SK-N-SH (cell line): ENCODE data around the gene DNAH11. TPM values are rescaled to one million over a fixed set of nuclear protein-coding genes. Genes with fewer than 3 reads are reported as not detected.

Source experiments
- CTCF ChIA-PET: fragments of 300-600, 350-600 bp; formaldehyde crosslinking; extraction: SDS; loops from one replicate; lab custom pipeline; 2021; lab: Yijun Ruan, JAX
- POLR2A ChIA-PET: fragments of 350-600 bp; sonication (Branson Sonifier 250); formaldehyde crosslinking; extraction: SDS; loops from one replicate; lab custom pipeline; 2020; ENCODE audit warnings: antibody characterized with exemption, inconsistent platforms; lab: Yijun Ruan, JAX
- DNase-seq: peaks from one replicate; pipeline ENCODE4 v3.0.0; 2012
- H2AFZ ChIP-seq: fragments of 200-600 bp; sonication (generic); 2 replicates; pipeline ENCODE4 v1.8.1; 2016; ENCODE audit warnings: antibody characterized with exemption, mild to moderate bottlenecking, low read depth
- H3F3A ChIP-seq: fragments of 200-600 bp; sonication (generic); replicated peaks from 2 replicates; pipeline ENCODE3; 2016; ENCODE audit warnings: antibody characterized with exemption, mild to moderate bottlenecking; ENCODE audit not compliant: insufficient read depth
- H3K27ac ChIP-seq, 2 experiments: fragments of 200-500 bp in 1 of 2; fragments of 200-600 bp in 1 of 2; sonication (Bioruptor generic) in 1 of 2; sonication (generic), shearing (Covaris generic) in 1 of 2; 2 replicates each; pipeline versions ENCODE4 v1.5.1 to v1.6.1; 2014 to 2016; ENCODE audit warnings: low read depth in 2 of 2, inconsistent platforms in 1 of 2, low read length in 1 of 2, mild to moderate bottlenecking in 1 of 2, mixed read lengths in 1 of 2
- H3K27me3 ChIP-seq: fragments of 200-600 bp; sonication (generic), shearing (Covaris generic); 2 replicates; pipeline ENCODE4 v1.6.1; 2016; ENCODE audit warnings: mixed run types; ENCODE audit not compliant: insufficient read depth
- H3K36me3 ChIP-seq, 2 experiments: fragments of 200-500 bp in 1 of 2; fragments of 200-600 bp in 1 of 2; sonication (Bioruptor generic) in 1 of 2; sonication (generic) in 1 of 2; replicated peaks in 1 of 2; 2 replicates each; pipeline versions ENCODE3 to v1.5.1; 2014 to 2016; ENCODE audit warnings: low read length in 1 of 2, mild to moderate bottlenecking in 1 of 2; ENCODE audit not compliant: insufficient read depth in 2 of 2, control insufficient read depth in 1 of 2
- H3K4me1 ChIP-seq, 2 experiments: fragments of 200-500 bp in 1 of 2; fragments of 200-600 bp in 1 of 2; sonication (Bioruptor generic) in 1 of 2; sonication (generic), shearing (Covaris generic) in 1 of 2; 2 replicates each; pipeline versions ENCODE4 v1.5.1 to v1.6.1; 2014 to 2016; ENCODE audit warnings: low read depth in 1 of 2, low read length in 1 of 2, mixed run types in 1 of 2; ENCODE audit not compliant: insufficient read depth in 2 of 2, control insufficient read depth in 1 of 2
- H3K4me2 ChIP-seq: fragments of 200-600 bp; sonication (generic), shearing (Covaris generic); 2 replicates; pipeline ENCODE4 v1.6.1; 2017; ENCODE audit warnings: mixed run types
- H3K4me3 ChIP-seq, 2 experiments: fragments of 200-500 bp in 1 of 2; fragments of 200-600 bp in 1 of 2; sonication (Bioruptor generic) in 1 of 2; sonication (generic), shearing (Covaris generic) in 1 of 2; 2 replicates each; pipeline versions ENCODE4 v1.5.1 to v1.8.1; 2014 to 2016; ENCODE audit warnings: low read depth in 2 of 2, inconsistent platforms in 1 of 2, low read length in 1 of 2, mild to moderate bottlenecking in 1 of 2, mixed read lengths in 1 of 2, moderate library complexity in 1 of 2
- H3K79me2 ChIP-seq: fragments of 200-600 bp; sonication (generic); 2 replicates; pipeline ENCODE4 v1.8.1; 2017; ENCODE audit warnings: mild to moderate bottlenecking; ENCODE audit not compliant: insufficient read depth
- H3K9ac ChIP-seq: fragments of 200-600 bp; sonication (generic); 2 replicates; pipeline ENCODE4 v1.6.1; 2017; ENCODE audit warnings: mixed run types
- H3K9me2 ChIP-seq: fragments of 200-600 bp; sonication (generic); 2 replicates; pipeline ENCODE4 v1.6.1; 2017; ENCODE audit warnings: mixed run types
- H3K9me3 ChIP-seq: fragments of 200-600 bp; sonication (generic); 2 replicates; pipeline ENCODE4 v1.6.1; 2017; ENCODE audit warnings: mixed run types, mild to moderate bottlenecking, moderate library complexity
- H4K20me1 ChIP-seq: fragments of 200-600 bp; sonication (generic); 2 replicates; pipeline ENCODE4 v1.6.1; 2017; ENCODE audit warnings: mild to moderate bottlenecking, mixed run types; ENCODE audit not compliant: insufficient read depth
- GATA2 ChIP-seq: sonication (generic); formaldehyde crosslinking; IDR thresholded peaks from 2 replicates; pipeline ENCODE4 v1.5.0; 2020; ENCODE audit warnings: mild to moderate bottlenecking, missing genetic modification reagents
- IRF3 ChIP-seq: fragments of 150-350 bp; IDR thresholded peaks from 2 replicates; pipeline ENCODE4 v1.6.1; 2016; ENCODE audit warnings: mild to moderate bottlenecking, low read depth, low read length
- PBX3 ChIP-seq: IDR thresholded peaks from 2 replicates; pipeline ENCODE4; 2012
- POLR2AphosphoS5 ChIP-seq: IDR thresholded peaks from 2 replicates; pipeline ENCODE4 v1.6.1; 2012; ENCODE audit warnings: low read depth, low read length
- RAD21 ChIP-seq: IDR thresholded peaks from 2 replicates; pipeline ENCODE4 v1.6.1; 2012; ENCODE audit warnings: mild to moderate bottlenecking, low read length
- RCOR1 ChIP-seq: fragments of 150-350 bp; IDR thresholded peaks from 2 replicates; pipeline ENCODE4 v1.6.1; 2017; ENCODE audit warnings: antibody characterized with exemption, low read length
- RFX5 ChIP-seq: IDR thresholded peaks from 2 replicates; pipeline ENCODE4 v1.6.1; 2012; ENCODE audit warnings: mild to moderate bottlenecking, improper control_type of control experiment, low read length
- WGBS: methylation state at CpG from one replicate; pipeline ENCODE4 v1.1.6; 2017; ENCODE audit warnings: low lambda C conversion rate; 5-methylcytosine and 5-hydroxymethylcytosine counted together
- polyA plus RNA-seq, 3 experiments: library from polyadenylated mRNA; depleted of rRNA; stranded (reverse); fragments of >200 nt; gene quantifications; 2 replicates each; pipeline ENCODE4 v1.2.3, GENCODE V29; 2012

The DNAH11 gene
- polyA plus RNA-seq, 1 of the 3 experiments (the other 2 are of a cell fraction), result 0.77 TPM

- no peaks in the 10 kb centered on the region for H3F3A ChIP-seq
- POLR2A ChIA-PET, result no interaction called here
Measured at GRCh38 chr7:21947056-21947455, 404.2 kb downstream of the DNAH11 start.

DNA sequence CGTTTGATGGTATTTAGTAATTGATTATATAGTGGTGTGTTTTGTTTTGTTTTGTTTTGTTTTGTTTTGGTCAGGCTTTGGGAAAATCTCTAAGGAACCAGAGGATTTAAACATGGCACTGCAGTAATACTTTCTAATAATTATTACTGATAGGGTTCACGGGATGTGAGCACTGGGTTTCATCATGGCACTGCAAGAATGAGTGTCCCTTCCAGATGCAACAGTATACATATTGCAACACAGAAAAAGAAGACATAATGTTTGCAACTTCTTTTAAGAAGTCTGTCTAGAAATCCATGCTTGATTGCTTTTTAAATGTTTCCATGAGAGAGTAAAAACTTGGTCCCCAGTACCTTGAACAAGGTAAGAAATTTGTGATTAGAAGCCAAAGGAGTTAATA lies 405.1 kb downstream of the DNAH11 start:
- Histone ChIP-seq H3K27ac (no peak overlapping the region), H4K20me1 (no peaks in the 10 kb centered on the region), H3K36me3 (no peaks in the 10 kb centered on the region), H3K4me2 (no peak overlapping the region), H3K79me2 (no peaks in the 10 kb centered on the region), H2AFZ (no peak overlapping the region), H3K9me2 (no peaks in the 10 kb centered on the region), H3K9ac (no peak overlapping the region), H3K9me3 (no peaks in the 10 kb centered on the region), H3F3A (no peaks in the 10 kb centered on the region), H3K27me3 (peaks cover 5% of the 10 kb centered on the region), H3K4me1 (peaks cover 0 to 6% of the 10 kb centered on the region in 2 experiments; a peak in 1 of 4 replicates), H3K4me3 (no peak overlapping the region)
- no peak for TF ChIP-seq PBX3
- ChIA-PET CTCF (no interaction called here), POLR2A (no interaction called here)
- DNase-seq, result no peak
- 58% methylated on average over 2 of the region's 2 CpGs for WGBS

More at GRCh38 chr7:21947056-21947455, 404.2 kb downstream of the DNAH11 start:
- H3K4me1 ChIP-seq, result peaks cover 0 to 6% of the 10 kb centered on the region in 2 experiments; a peak in 1 of 4 replicates
- no peak overlapping the region for H3K27ac ChIP-seq
- DNase-seq, result no peak
- H3K79me2 ChIP-seq, result no peaks in the 10 kb centered on the region
- no peak overlapping the region for H2AFZ ChIP-seq
- H3K4me3 ChIP-seq, result no peak overlapping the region
- H3K9me2 ChIP-seq, result no peaks in the 10 kb centered on the region
- H3K27me3 ChIP-seq, result peaks cover 5% of the 10 kb centered on the region
- TF ChIP-seq RAD21 (no peak), POLR2AphosphoS5 (no peak), IRF3 (no peak), RFX5 (no peak)
- CTCF ChIA-PET, result no interaction called here
- no peaks in the 10 kb centered on the region for H3K36me3 ChIP-seq
- no peaks in the 10 kb centered on the region for H4K20me1 ChIP-seq
- WGBS, result 84% methylated on average over 3 of the region's 3 CpGs
- no peak overlapping the region for H3K9ac ChIP-seq
- H3K9me3 ChIP-seq, result no peaks in the 10 kb centered on the region
- no peak overlapping the region for H3K4me2 ChIP-seq

- WGBS, result 31% methylated on average over 2 of the region's 2 CpGs
Measured at GRCh38 chr7:21948364-21948763, 405.5 kb downstream of the DNAH11 start.

More at GRCh38 chr7:21948364-21948763, 405.5 kb downstream of the DNAH11 start:
- no peaks in the 10 kb centered on the region for H3K9me3 ChIP-seq
- no peaks in the 10 kb centered on the region for H3F3A ChIP-seq
- no peaks in the 10 kb centered on the region for H3K79me2 ChIP-seq
- ChIA-PET POLR2A (no interaction called here), CTCF (interaction anchor here (0.6 kb wide), 1 partner anchor 113 kb away, joined by 3 read pairs; no protein-coding TSS in a partner anchor)
- no peak overlapping the region for H2AFZ ChIP-seq
- no peak overlapping the region for H3K9ac ChIP-seq
- H3K36me3 ChIP-seq, result no peaks in the 10 kb centered on the region
- peaks cover 5% of the 10 kb centered on the region for H3K27me3 ChIP-seq
- H3K4me2 ChIP-seq, result no peak overlapping the region
- no peak for DNase-seq
- H3K4me3 ChIP-seq, result no peak overlapping the region
- H3K4me1 ChIP-seq, result peaks cover 0 to 6% of the 10 kb centered on the region in 2 experiments; a peak in 1 of 4 replicates
- no peaks in the 10 kb centered on the region for H3K9me2 ChIP-seq
- TF ChIP-seq GATA2 (CRISPR knock-in tag) (no peak), RCOR1 (no peak)
- H4K20me1 ChIP-seq, result no peaks in the 10 kb centered on the region
- H3K27ac ChIP-seq, result no peak overlapping the region
